Astrocyte of the cerebellum (primary cell): Measurements from ENCODE around the gene PSMD3.

Experiments used
- DNase-seq: peaks from one replicate; pipeline ENCODE4 v3.0.0-alpha.2; 2011; ENCODE audit warnings: low read depth
- H3K4me3 ChIP-seq: 2 replicates; pipeline ENCODE4 v1.5.1; 2011; ENCODE audit warnings: mild to moderate bottlenecking, low read depth, low read length, moderate library complexity
- CTCF ChIP-seq: IDR thresholded peaks from 2 replicates; pipeline ENCODE4 v1.5.1; 2012; ENCODE audit warnings: low read length, low read depth, moderate library complexity, mild to moderate bottlenecking; ENCODE audit errors: missing control alignments
- in situ Hi-C: cut with HindIII; loops from 2 replicates; pipeline ENCODE4 v1.10.0; 2017; ENCODE audit warnings: low sequenced_read_pairs

Gene PSMD3

GRCh38 chr17:40031706-40032105 is 51.1 kb downstream of the PSMD3 start:
- TF ChIP-seq CTCF, result no peak
- in situ Hi-C loops, result loop anchor here (5.0 kb wide), 3 partner anchors 36 to 81 kb away; no protein-coding TSS in a partner anchor
- no peak overlapping the region for H3K4me3 ChIP-seq
- no peak for DNase-seq

- H3K4me3 ChIP-seq, result no peak overlapping the region
- in situ Hi-C loops, result loop anchor here (5.0 kb wide), 3 partner anchors 35 to 80 kb away; no protein-coding TSS in a partner anchor
These were observed 52.0 kb downstream of the PSMD3 start for GRCh38 chr17:40032322-40033320.

GRCh38 chr17:40033339-40033738 is 52.7 kb downstream of the PSMD3 start:
- H3K4me3 ChIP-seq, result no peak overlapping the region
- DNase-seq, result no peak
- no peak for TF ChIP-seq CTCF
- in situ Hi-C loops, result loop anchor here (5.0 kb wide), 3 partner anchors 34 to 79 kb away; no protein-coding TSS in a partner anchor

More at GRCh38 chr17:40032322-40033320, 52.0 kb downstream of the PSMD3 start:
- TF ChIP-seq CTCF, result no peak
- DNase-seq, result no peak

- no peak for TF ChIP-seq CTCF
These were observed 54.0 kb downstream of the PSMD3 start for GRCh38 chr17:40034426-40035161.

GRCh38 chr17:40035162-40035559 is 54.6 kb downstream of the PSMD3 start:
- peak; percentile 89 for TF ChIP-seq CTCF
- H3K4me3 ChIP-seq, result no peak overlapping the region
- in situ Hi-C loops, result no loop called here
- DNase-seq, result no peak

More at GRCh38 chr17:40034426-40035161, 54.0 kb downstream of the PSMD3 start:
- no peak overlapping the region for H3K4me3 ChIP-seq
- DNase-seq, result no peak
- in situ Hi-C loops, result loop anchor here (5.0 kb wide), 3 partner anchors 33 to 78 kb away; no protein-coding TSS in a partner anchor

GRCh38 chr17:40038882-40039513 is 58.4 kb downstream of the PSMD3 start:
- DNase-seq, result peak; percentile 95
- H3K4me3 ChIP-seq, result no peak overlapping the region
- in situ Hi-C loops, result no loop called here
- TF ChIP-seq CTCF, result peak; percentile 86
